ENCODE measurements around the gene FGF18. TPM values are rescaled to one million over a fixed set of nuclear protein-coding genes. Genes with fewer than 3 reads are reported as not detected.
A peak's percentile ranks its signal among the peaks of the same experiment; 100 is the strongest.

FGF18 gene
- total and polyA plus RNA-seq, 2 of the 4 experiments (the other 2 are of a cell fraction), result 0.15 TPM; not detected in 1

DNA sequence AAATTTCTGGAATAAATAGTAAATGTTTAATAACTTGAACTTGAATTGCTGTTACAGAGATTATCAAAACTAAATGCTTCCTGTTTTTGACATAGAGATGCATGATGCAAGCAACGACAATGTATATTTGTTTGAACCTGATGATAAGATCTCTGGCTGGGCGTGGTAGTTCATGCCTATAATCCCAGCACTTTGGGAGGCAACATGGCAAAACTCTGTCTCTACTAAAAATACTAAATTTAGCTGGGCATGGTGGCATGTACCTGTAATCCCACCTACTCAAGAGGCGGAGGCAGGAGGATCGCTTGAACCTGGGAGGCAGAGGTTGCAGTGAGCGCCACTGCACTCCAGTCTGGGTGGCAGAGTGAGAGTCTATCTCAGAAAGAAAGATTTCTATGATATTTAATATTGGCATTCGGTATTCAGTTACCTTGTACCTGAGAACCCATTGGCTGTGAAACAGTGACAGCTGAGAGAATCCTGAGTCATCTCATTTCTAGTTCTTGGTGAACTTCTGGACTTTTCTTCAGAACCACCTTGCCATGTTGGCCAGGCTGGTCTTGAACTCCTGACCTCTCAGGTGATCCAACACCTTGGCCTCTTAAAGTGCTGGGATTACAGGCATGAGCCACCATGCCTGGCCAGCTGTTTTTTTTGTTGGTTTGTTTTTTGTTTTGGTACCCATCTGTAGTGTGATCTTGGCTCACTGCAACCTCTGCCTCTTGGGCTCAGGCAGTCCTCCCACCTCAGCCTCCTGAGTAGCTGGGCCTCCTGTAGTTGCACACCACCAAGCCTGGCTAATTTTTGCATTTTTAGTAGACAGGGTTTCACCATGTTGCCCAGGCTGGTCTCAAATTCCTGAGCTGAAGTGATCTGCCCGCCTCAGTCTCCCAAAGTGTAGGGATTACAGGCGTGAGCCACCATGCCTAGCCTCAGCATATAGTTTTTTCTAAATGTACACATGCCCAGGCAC is 10.0 kb upstream of the FGF18 start (continued):
- TF ChIP-seq RCOR1 (IDR thresholded peaks at IDR 0.05; ENCODE audit: insufficient replicate concordance, low read length), result no peak

DNA sequence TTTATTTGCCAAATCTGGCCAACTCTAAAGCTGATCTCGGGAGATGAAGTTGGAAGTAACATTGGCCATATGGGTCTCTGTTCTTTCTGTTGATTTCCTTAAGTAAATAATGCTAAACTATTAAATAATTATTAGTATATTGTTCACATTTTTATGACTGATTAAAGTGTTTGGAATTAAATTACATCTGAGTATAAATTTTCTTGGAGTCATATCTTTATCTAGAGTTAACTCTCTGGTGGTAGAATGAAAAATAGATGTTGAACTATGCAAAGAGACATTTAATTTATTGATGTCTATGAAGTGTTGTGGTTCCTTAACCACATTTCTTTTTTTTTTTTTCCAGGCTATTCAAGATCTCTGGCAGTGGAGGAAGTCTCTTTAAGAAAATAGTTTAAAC is 9.3 kb upstream of the FGF18 start:
- CTCF ChIA-PET, result no interaction called here
- Histone ChIP-seq H2AFZ (replicated peaks; ENCODE audit: low read length, poor library complexity) (no peak overlapping the region), H2AK9ac (replicated peaks; ENCODE audit: low read depth, low read length, poor library complexity) (no peak overlapping the region), H3K18ac (ENCODE audit: low read depth, low read length) (no peak overlapping the region), H4K20me1 (ENCODE audit: insufficient read depth, low read length) (peaks cover 86% of the 10 kb centered on the region), H3K9ac (ENCODE audit: low read depth, low read length) (no peak overlapping the region), H3K9me3 (ENCODE audit: control insufficient read depth, insufficient read depth, low read length) (no peaks in the 10 kb centered on the region), H3K4me3 (ENCODE audit: insufficient read depth, low read depth, low read length) (no peak overlapping the region), H3K56ac (ENCODE audit: extremely low read depth, insufficient read depth, low read length) (no peak overlapping the region), H3K4me1 (ENCODE audit: control insufficient read depth, insufficient read depth, low read length) (peaks cover 10% of the 10 kb centered on the region), H2BK5ac (ENCODE audit: low read depth, low read length, poor library complexity, severe bottlenecking) (no peak overlapping the region), H3K4me2 (ENCODE audit: low read depth, low read length) (no peak overlapping the region), H3K14ac (replicated peaks; ENCODE audit: low read depth, low read length) (no peak overlapping the region), H2BK120ac (ENCODE audit: low read depth, low read length) (no peak overlapping the region), H4K5ac (ENCODE audit: low read depth, low read length) (no peak overlapping the region), H3K36me3 (ENCODE audit: control insufficient read depth, insufficient read depth, low read length) (peaks cover 44% of the 10 kb centered on the region), H4K8ac (ENCODE audit: low read depth in 2 of 2, low read length in 2 of 2) (no peak overlapping the region), H3K4ac (ENCODE audit: low read depth, low read length) (no peak overlapping the region), H2AK5ac (ENCODE audit: low read depth, low read length) (no peak overlapping the region), H3K9me1 (ENCODE audit: insufficient read depth, low read length) (peaks cover 6% of the 10 kb centered on the region; the same call in 1 of the 2 replicates), H3K23ac (ENCODE audit: low read depth, low read length) (peak overlapping the region; percentile 42; the same call in 1 of the 2 replicates), H3K79me1 (ENCODE audit: low read depth in 1 of 2, low read length in 2 of 2) (peaks cover 27 to 68% of the 10 kb centered on the region in 2 experiments; a peak in 3 of 4 replicates), H2BK15ac (ENCODE audit: low read depth, low read length) (no peak overlapping the region), H2BK20ac (ENCODE audit: low read depth, low read length) (no peak overlapping the region), H3K27ac (ENCODE audit: insufficient read depth, low read length) (no peak overlapping the region), H3K27me3 (ENCODE audit: control insufficient read depth, insufficient read depth, low read length) (no peaks in the 10 kb centered on the region), H4K91ac (ENCODE audit: insufficient read depth, low read depth, low read length) (no peak overlapping the region)
- ATAC-seq (ENCODE audit: low read depth), result no peak
- in situ Hi-C loops (cut with MboI; ENCODE audit: low sequenced_read_pairs) (loop anchor here (10.0 to 25.0 kb wide), 3 partner anchors 635 to 877 kb away; partner anchors contain the start of genes EFCAB9, STK10 and UBTD2), intact Hi-C loops (cut with micrococcal nuclease) (loop anchor here (10.0 kb wide), 1 partner anchor 185 kb away; no protein-coding TSS in a partner anchor), dilution Hi-C loops (cut with HindIII; ENCODE audit: low sequenced_read_pairs, unreplicated experiment) (no loop called here)
- TF ChIP-seq NFE2L2 (IDR thresholded peaks at IDR 0.05; ENCODE audit: low read depth, low read length) (no peak), CHD1 (IDR thresholded peaks at IDR 0.05; ENCODE audit: low read depth, low read length) (no peak)
- BruUV-seq (replicated peaks), result no TSS peak
- POLR2A ChIA-PET (ENCODE audit: unreplicated experiment), result no interaction called here
- no peak for DNase-seq
- no CpG with 5 or more reads among the region's 1 CpG for WGBS, 2 experiments (ENCODE audit: extremely low coverage in 2 of 2, insufficient read length in 1 of 2)
